ENCODE results near the gene LRRC3.
A peak's percentile ranks its signal among the peaks of the same experiment; 100 is the strongest.

LRRC3 gene

DNA sequence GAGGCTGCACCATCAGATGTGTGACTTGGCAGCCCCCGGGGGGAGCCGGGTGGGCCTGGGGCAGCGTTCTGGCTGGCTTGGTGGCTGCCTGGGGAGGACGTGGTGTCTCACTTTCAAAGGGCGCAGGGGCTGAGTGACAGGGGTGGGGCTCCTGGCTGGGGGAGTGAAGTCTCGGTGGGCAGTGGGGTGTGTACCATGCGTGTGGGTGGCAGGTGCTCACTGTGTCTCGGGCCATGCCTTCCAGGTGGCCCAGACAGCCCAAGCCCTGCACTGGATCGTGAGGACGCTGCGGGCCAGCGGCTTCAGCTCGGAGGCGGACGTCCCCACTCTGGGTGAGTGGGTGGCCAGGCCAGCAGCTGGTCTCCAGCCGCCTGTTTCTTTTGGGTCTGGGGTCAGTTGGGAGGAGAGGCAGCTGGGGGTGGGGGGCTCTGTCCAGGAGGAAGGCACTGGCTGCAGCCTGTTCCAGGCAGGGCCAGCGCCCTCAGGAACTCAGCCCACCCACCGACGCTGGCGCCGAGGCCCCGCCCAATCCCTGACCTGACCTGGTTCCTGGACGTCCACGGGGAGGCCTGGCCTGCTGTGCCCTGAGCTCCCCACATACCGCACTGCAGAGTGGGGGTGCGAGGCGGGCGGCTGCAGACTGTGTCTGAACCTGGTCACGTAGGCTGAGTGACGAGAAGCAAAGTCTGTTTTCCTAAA lies 30.6 kb upstream of the LRRC3 start:
- no peak for DNase-seq

DNA sequence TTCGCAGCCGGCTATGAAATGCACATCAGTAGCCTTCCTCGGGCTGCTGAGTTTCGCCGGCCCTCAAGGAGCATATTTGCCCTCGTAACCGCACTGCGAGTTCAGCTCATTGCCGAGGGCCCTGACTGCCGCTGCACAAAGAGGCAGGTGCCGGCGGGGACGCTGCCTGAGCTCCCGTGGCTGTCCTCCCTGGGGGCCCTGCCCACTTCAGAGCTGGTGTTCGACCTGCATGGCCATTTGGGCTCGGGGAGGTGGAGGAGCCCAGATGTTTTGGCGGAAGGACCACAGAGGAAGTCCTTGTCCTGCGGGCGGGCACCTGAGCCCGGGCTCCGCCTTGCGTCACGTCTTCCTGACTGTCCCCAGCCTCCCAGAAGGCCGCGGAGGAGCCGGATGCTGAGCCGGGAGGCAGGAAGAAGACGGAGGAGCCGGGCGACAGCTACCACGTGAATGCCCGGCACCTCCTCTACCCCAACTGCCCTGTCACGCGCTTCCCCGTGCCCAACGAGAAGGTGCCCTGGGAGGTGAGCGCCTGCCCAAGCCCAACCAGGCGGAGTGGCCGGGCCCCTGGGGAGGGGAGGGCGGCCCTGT lies 29.9 kb upstream of the LRRC3 start:
- no peak for DNase-seq

DNA sequence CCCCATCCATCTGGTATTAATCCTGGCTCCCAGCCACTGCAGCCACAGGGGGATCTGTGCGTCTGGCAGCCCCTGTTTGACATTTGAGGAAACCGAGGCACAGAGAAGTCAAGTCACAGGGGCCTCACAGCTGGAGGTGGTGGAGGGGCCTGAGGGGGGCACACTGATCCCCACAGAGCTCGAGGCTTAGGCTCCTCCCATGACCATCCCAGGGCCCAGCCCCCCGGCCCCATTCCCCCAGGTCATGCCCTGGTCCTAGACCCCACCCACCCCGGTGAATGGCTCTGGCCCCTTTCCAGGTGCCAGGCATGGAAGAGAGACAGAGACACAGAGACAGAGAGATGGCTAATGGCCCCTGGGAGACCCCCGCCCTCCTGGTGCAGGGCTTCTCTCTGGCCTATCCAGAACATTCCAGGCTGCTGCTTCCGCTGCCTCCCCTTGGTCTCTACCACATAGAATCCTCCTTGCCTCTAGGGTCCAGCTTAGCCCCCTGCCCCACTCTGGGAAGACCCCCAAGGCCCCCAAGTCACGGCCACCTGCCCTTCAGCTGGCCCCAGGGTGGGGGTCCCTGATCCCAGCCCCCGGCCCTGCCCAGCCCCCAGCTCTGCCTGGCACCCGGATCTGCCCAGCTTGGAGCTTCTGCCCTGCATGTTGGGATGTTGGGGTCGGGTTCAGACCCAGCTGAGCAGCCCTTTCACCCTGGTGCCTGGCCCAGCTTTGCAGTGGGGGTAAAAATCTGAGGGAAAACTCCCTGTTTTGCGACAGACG lies 29.2 kb upstream of the LRRC3 start:
- no peak for DNase-seq

DNA sequence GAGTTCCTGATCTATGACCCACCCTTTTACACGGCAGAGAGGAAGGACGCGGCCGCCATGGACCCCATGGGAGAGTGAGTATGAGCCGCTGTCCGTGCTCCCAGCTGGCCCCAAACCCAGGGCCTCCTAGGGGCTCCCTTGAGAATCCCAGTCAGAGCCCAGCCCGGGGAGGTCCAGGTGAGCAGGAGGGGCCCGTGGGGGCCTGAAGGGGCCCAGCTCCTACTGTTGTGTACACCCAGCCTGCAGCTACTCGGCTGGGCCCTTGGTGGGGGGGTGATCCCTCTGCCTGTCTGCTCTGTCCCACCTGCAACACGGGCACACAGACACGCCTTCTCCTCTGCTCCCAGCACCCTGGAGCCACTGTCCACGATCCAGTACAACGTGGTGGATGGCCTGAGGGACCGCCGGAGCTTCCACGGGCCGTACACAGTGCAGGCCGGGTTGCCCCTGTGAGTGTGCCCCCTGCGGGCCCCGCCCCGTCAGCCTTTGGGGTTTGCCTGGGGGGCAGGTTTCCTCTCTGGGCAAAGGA lies 28.6 kb upstream of the LRRC3 start:
- DNase-seq = no peak

DNA sequence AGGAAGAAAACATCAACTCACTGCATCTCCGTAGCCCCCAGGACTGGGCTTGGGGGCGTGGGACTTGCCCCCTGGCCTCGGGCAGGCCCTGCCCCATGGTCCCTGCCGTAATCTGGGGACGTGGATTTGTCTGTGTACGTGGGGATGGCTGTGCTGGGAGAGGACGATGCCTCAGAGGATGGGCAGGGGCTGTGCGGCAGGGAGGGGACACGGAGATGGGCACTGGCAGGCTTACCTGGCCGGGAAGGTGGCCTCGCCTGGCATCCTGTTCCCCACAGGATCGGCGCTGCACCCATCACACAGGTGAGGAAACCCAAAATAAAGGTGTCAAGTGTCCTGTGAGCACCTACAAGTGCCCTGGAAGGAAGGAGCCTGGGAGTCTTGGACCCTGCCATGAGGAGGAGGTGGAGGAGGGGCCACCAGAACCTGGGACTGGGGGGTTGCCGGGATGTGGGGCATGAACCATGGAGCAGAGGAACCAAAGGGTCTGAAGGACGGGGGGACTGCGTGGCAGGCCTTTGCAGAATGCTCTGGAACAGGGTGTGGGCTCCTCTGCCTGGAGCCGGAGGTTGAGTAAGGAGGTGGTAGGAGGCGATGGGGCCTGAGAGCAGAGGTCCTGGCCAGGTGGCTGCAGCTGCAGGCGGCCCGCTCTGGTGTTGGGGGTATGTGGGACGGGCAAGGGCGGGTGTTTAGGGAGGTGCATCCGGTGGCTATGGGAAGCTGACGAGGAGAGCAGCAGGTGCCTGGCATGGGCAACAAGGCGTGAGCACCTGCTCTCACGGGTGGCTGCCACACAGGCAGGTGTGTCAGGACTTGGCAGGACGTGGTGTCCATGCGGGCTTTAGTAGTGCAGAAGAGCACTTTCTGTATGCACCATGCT lies 27.8 kb upstream of the LRRC3 start:
- DNase-seq = no peak

DNA sequence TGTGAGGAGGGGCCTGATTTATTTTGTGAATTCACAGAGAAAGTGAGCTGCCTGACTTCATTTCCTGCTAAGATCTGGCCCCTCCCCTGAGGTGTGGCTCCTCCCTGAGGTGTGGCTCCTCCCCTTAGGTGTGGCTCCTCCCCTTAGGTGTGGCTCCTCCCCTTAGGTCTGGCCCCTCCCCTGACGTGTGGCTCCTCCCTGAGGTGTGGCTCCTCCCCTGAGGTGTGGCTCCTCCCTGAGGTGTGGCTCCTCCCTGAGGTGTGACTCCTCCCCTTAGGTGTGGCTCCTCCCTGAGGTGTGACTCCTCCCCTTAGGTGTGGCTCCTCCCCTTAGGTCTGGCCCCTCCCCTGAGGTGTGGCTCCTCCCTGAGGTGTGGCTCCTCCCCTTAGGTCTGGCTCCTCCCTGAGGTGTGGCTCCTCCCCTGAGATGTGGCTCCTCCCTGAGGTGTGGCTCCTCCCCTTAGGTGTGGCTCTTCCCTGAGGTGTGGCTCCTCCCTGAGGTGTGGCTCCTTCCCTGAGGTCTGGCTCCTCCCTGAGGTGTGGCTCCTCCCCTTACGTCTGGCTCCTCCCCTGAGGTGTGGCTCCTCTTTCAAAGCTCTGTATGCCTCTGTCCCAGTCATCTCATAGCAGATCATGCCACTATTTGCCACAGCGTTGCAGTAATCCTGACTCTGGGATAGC lies 26.9 kb upstream of the LRRC3 start:
- peak; percentile 46 for DNase-seq

DNA sequence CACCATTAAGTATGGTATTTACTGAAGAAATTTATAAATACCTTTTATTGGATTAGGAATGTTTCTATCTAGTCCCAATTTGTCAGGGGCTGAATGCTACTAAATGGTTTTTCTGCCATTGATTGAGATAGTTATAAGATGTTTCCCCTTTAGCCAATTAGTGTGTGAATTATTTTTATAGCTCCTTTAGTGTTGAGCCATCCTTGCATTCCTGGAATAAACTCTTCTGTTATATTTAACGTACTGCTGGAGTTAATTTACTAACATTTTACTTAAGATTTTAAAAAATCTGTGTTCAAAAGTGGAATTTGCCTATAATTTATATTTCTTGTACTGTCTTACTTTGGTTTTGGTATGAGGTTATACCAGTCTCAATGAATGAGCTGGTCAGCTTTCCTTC lies 25.4 kb upstream of the LRRC3 start:
- DNase-seq = no peak

DNA sequence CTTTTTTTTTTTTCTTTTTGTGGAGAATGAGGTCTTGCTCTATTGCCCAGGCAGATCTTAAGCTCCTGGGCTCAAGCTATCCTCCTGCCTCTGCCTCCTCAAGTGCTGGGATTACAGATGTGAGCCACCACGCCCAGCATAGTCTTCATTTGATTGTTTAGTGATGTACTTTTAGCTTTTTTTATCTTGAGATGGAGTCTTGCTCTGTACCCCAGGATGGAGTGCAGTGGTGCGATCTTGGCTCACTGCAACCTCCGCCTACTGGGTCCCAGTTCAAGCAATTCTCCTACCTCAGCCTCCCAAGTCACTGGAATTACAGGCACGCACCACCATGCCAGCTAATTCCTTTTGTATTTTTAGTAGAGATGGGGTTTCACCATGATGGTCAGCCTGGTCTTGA lies 24.0 kb upstream of the LRRC3 start:
- no peak for DNase-seq

DNA sequence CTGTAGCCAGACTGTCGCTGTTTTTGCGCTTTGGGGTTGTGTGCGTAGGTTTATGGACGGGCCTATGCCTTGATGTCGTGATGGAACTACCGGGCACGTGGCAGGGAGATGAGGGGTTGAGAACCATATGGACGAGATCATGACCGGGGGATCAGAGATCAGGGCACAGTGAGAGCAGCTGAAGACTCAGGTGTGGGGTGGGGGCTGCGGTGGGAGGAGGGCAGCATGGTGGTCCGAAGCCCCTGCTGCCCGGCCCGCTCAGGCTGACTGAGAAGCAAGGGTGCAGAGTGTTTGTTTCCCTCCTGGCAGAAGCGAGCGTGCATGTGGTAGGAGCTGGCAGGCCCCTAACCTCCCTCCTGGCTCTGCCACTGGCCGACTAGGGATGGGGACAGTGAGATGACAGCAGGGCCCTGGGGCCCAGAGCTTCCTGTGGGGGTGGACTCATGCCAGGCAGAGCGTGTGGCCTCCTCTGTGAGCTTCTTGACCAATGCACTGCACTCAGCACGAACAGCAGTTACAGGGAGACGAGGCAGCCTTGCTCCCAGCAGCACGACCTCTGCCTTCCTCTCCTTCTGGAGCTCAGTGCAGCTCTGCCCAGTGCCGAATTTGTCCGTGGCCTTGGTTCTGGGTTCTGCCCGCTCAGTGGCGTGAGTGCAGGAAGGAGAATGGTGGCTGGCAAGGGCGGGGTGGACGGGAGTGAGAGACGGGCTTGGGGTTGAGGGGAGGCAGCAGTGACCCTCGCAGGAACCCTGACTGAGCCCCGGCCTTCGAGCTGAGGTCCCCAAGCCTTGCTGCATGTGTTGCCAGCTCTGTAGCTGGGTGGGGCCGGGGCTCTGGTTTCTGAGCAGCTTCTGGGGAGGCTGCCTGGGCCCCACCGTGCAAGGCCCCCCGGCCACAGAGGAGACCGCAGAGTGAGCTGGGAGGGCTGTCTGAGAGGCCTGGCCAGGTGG lies 22.2 kb upstream of the LRRC3 start:
- DNase-seq = no peak

DNA sequence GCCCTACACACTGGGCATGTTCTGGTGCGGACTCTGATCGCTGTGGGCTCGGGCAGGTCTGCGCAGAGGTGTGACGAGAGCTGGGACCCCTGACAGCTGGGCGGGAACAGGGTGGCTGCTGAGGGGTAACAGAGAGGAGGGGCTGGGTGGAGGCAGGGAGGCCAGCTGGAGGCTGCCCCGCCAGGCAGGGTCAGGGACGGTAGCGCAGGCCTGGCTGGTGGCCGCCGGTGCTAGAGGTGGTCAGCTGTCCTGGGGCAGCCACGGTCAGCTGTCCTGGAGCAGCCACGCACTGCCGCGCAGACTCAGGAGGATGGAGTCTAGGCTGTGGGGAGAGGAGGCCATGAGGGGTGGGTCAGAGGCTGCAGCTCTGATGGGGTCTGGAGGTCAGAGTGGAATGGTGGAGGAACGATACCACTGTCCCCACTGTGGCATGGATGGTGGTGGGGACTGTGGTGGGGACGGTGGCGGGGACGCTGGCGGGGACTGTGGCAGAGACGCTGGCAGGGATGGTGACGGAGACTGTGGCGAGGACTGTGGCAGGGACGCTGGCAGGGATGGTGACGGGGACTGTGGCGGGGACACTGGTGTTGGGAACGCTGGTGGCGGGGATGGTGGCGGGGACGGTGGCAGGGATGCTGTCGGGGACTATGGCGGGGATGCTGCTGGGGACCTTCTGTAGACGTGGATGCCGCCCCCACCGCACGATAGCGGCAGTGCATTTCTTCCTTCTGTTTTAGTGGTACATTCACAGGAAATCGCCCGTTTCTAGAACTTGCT lies 21.3 kb upstream of the LRRC3 start:
- DNase-seq = no peak

DNA sequence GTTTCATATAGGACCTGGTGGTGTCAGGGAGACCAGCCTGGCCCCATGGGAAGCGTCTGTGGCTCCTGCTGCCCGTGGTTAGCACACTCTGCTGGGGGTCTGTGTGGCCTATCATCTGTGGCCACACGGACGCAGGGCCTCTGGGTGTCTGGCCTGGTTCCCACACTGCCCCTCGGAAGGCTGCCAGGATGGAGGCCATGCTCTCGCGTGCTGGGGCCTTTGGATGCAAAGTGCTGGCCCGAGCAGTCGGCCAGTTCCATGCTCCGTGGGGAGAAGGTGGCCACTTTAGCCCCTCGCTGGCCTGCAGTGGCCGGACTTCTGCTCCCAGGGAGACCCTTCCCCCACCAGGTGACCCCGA lies 20.8 kb upstream of the LRRC3 start:
- no peak for DNase-seq

DNA sequence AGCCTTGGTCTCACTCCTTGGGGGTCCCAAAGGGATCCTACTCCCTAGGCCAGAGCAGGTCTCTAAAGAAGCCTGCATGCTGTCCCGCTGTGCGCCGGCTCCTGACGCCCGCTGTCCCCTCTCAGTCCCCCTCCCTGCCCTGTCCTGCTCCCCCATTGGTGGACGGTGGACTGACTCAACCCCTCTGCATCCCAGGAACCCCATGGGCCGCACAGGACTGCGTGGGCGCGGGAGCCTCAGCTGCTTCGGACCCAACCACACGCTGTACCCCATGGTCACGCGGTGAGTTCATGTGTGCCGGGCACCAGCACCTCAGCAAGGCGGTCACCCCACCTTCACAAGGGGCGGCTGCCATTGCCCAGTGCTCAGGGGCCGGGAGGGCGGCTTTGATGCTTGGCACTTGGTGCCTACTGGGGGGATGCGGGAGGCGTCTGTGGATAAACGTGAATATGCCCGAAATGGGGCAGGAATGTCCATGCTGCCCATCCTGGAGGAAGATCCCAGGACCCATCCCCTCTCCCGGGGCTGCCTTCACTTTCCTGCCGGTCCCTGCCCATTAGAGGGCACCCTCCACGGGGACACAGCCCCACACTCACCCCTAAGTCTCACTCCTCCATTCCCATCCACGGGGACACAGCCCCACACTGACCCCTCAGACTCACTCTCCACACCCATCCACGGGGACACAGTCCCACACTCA lies 20.2 kb upstream of the LRRC3 start:
- DNase-seq = no peak

DNA sequence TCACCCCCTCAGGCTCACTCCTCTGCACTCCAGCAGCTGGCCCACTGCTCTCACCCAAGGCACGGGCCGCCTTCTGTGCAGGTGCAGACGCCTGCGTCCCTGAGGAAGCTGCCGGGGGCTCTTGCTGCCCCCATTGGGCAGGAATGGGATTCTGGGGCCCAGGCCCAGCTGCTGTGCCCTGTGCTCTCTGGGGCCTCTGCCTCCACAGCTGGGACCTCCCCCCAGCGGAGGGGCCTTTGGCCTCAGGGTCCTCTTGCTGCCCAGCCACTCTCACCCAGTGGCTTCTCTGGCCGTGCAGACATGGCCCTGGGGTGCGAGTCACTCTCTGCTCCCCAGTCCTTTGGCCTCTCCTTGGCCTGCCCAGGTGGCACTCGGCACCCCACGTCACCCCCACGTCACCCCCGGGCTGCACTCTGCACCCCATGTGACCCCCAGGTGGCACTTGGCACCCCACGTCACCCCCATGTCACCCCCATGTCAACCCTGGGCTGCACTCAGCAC lies 19.1 kb upstream of the LRRC3 start:
- no peak for DNase-seq

DNA sequence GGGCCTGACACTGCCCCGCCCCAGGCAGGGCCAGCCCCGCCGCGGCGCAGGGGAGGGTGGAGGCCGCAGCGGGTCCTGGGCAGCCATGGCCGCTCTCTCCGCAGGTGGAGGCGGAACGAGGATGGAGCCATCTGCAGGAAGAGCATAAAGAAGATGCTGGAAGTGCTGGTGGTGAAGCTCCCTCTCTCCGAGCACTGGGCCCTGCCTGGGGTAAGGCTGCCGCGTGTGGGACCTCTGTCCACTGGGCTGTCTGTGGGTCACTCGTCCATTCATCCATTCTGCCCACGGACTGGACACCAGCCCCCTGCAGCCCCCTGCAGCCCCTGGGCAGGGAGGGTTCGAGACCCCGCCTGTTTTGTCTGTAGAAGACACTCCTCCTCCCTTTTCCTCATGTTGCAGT lies 18.4 kb upstream of the LRRC3 start:
- DNase-seq = no peak

DNA sequence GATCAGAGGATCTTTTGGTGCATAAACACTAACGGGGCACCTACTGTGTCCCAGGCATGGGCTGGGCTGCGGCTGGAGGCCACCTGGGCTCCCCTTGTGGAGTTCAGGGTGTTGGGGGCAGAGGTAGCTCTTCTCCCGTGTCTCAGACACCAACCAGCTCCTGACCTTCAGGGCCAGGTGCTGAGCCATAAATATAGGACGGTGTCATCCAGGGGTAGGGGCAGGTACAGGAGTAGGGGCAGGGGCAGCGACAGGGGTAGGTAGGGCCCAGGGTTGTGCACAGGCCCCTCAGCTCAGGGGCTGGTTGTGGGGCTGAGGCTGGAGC lies 18.0 kb upstream of the LRRC3 start:
- DNase-seq = no peak

DNA sequence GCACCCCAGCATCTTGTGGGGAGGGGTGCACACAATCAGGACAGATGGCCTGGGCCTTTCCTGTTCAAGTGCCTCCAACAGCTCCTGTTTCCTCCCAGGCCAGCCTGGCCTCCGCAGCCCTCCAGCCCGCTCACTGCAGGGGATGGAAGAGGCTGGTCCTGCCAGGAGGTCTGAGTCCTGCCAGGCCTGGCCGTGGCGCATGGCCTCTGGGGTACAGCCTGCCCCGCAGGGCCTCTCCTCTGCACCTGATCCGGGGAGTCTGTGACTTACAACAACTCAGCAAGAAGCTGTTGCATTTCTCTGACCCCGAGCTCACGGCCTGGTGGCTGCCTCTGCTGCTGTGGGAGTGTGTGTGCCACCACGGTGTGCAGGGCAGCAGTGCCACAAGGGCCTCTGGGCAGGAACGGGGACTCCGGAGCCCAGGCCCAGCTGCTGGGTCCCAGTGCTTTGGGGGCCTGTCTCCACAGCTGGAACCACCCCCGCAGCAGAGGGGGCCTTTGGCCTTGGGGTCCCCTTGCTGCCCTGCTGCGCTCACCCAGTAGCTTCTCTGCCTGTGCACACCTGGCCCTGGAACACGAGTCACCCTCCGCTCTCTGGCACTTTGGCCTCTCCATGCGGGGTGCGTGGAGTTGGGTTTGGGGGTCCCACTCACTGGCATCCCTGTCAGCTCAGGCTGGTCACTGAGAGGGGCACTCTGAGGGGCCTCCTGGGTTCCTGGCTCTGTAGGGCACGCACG lies 17.4 kb upstream of the LRRC3 start:
- DNase-seq = no peak

DNA sequence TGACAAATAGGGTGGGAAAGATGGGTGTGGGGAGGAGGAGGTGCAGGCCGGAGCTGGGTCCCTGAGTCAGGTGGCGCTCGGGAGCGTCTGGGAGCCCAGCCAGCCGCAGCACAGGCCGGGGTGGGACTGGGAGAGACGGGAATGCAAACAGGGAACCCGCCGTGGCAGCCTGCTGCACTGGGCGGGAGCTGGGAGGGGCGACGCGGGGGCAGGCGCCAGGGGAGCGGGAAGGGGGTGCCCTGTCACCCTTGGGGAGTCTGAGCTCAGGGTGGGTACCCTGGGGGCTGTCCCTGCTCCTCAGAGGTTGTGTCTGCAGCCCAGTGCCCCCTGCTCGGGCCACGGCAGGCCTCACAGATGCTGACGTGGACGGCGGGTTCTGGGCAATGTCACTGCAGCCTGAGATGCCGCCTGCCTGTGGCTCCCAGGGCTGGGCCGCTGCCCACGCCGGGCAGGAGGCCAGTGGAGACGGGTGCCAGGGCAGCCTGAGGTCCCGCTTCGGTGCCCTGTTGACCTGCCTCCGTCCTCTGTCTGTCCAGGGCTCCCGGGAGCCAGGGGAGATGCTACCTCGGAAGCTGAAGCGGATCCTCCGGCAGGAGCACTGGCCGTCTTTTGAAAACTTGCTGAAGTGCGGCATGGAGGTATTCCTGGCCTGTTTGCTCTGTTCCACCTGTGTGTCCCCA lies 16.6 kb upstream of the LRRC3 start:
- no peak for DNase-seq

DNA sequence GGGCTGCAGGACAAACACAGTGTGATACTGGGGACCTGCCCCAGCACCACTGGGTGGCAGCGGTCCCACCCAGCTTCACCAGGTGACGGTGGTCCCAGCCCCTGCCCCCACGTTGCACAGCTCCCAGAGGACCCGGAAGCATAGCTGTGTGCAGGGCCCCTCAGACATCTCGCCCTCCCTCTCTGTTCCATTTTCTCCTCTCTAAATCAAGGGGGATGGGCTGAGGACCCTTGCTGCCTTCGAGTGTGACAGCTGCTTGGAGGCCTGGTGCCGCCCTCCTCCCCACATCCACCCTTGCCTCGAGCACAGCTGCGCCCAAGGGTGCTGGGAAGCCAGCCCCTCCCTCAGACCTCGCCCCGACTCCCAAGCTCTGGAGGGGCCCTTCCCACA lies 16.1 kb upstream of the LRRC3 start:
- DNase-seq = no peak

Data from activated naive CD4-positive, alpha-beta T cell treated with Interleukin-2 at 50 U/mL for 16 hours (primary cell).